Measurements from ENCODE around the gene SLC12A3.

DNA sequence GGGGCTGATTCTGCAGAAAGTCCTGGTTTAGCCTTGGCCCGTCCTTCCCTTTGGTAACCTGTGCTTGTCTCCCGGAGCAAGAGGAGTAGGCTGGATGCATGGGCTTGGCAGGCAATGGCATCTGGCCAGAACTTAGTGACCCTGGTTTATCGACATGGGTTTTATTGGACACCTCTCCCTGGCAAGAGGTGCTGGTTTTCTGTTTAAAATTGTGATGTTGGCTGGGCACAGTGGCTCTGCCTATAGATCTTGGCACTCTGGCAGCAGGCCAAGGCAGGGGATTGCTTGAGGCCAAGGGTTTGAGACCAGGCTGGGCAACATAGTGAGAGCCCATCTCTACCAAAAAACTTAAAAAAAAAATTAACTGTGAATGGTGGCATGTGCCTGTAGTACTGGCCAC is 31.2 kb downstream of the SLC12A3 start:
- TF ChIP-seq, protein P1, sequence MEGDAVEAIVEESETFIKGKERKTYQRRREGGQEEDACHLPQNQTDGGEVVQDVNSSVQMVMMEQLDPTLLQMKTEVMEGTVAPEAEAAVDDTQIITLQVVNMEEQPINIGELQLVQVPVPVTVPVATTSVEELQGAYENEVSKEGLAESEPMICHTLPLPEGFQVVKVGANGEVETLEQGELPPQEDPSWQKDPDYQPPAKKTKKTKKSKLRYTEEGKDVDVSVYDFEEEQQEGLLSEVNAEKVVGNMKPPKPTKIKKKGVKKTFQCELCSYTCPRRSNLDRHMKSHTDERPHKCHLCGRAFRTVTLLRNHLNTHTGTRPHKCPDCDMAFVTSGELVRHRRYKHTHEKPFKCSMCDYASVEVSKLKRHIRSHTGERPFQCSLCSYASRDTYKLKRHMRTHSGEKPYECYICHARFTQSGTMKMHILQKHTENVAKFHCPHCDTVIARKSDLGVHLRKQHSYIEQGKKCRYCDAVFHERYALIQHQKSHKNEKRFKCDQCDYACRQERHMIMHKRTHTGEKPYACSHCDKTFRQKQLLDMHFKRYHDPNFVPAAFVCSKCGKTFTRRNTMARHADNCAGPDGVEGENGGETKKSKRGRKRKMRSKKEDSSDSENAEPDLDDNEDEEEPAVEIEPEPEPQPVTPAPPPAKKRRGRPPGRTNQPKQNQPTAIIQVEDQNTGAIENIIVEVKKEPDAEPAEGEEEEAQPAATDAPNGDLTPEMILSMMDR (conservative IDR thresholded peaks at IDR 0.05; ENCODE audit: low read length), result no peak
- no peak for TF ChIP-seq EZH2phosphoT487 (IDR thresholded peaks at IDR 0.05; ENCODE audit: borderline replicate concordance)
